NCI-H1930 (cell line): ENCODE results near the gene ACVR1.

Source experiments
- DNase-seq, 2 experiments: peaks; one replicate each; lab custom pipeline; 2025; lab: John Stamatoyannopoulos, UW

Gene ACVR1

GRCh38 chr2:157876066-157876785 is at the start of gene ACVR1:
Gene ACVR1, minus strand, starts transcription at chr2:157876330. Its CDS starts 76,837 bp downstream, at chr2:157799493.
- peak; percentile 93 to 95 for DNase-seq

GRCh38 chr2:157925071-157925470 is 48.9 kb upstream of the ACVR1 start:
- no peak for DNase-seq

GRCh38 chr2:157923598-157924217 is 47.6 kb upstream of the ACVR1 start:
- DNase-seq = no peak

GRCh38 chr2:157922815-157923214 is 46.7 kb upstream of the ACVR1 start:
- DNase-seq = no peak

- DNase-seq = no peak
These were observed 46.2 kb upstream of the ACVR1 start for GRCh38 chr2:157922336-157922735.

GRCh38 chr2:157920736-157921135 is 44.6 kb upstream of the ACVR1 start:
- no peak for DNase-seq

- DNase-seq = no peak
These were observed 43.1 kb upstream of the ACVR1 start for GRCh38 chr2:157919181-157919580.

GRCh38 chr2:157918319-157918718 is 42.2 kb upstream of the ACVR1 start:
- no peak for DNase-seq

- DNase-seq = no peak
These were observed 35.6 kb upstream of the ACVR1 start for GRCh38 chr2:157911750-157912149.

GRCh38 chr2:157911246-157911645 is 35.1 kb upstream of the ACVR1 start:
- no peak for DNase-seq

- DNase-seq = no peak
These were observed 29.0 kb upstream of the ACVR1 start for GRCh38 chr2:157905092-157905491.

GRCh38 chr2:157903626-157904025 is 27.5 kb upstream of the ACVR1 start:
- no peak for DNase-seq

GRCh38 chr2:157903151-157903550 is 27.0 kb upstream of the ACVR1 start:
- DNase-seq = no peak

GRCh38 chr2:157902692-157903091 is 26.6 kb upstream of the ACVR1 start:
- no peak for DNase-seq

GRCh38 chr2:157901325-157901724 is 25.2 kb upstream of the ACVR1 start:
- no peak for DNase-seq

- DNase-seq = no peak
These were observed 24.6 kb upstream of the ACVR1 start for GRCh38 chr2:157900684-157901083.

- DNase-seq = no peak
These were observed 24.1 kb upstream of the ACVR1 start for GRCh38 chr2:157900203-157900602.

- DNase-seq = no peak
These were observed 23.2 kb upstream of the ACVR1 start for GRCh38 chr2:157899125-157899839.

GRCh38 chr2:157898591-157898996 is 22.5 kb upstream of the ACVR1 start:
- DNase-seq = no peak

- DNase-seq = no peak
These were observed 21.2 kb upstream of the ACVR1 start for GRCh38 chr2:157897106-157897971.

GRCh38 chr2:157895531-157895930 is 19.4 kb upstream of the ACVR1 start:
- no peak for DNase-seq
